Heart left ventricle (tissue), 16 donors: Measurements from ENCODE around the gene COMMD3. TPM values are rescaled to one million over a fixed set of nuclear protein-coding genes. Genes with fewer than 3 reads are reported as not detected.

Source experiments
- ATAC-seq, 4 donors: fragments of 200-7000 bp; cut with Tn5 transposase; one replicate each; pipeline ENCODE4 v1.9.1; 2020 to 2022; ENCODE audit warnings: moderate library complexity in 4 of 4, mild to moderate bottlenecking in 3 of 4, moderate number of reproducible peaks in 1 of 4
- DNase-seq, 5 donors: peaks; one replicate each; pipeline ENCODE4 v3.0.0-alpha.2; 2020
- H3K27ac ChIP-seq, 12 donors: fragments of 200-600 bp; sonication (generic) in 4 of 12; one replicate each; pipeline versions ENCODE4 v1.5.0 to v1.8.0; 2016 to 2022; ENCODE audit warnings: mild to moderate bottlenecking in 2 of 12
- H3K27me3 ChIP-seq, 9 donors: fragments of 200-600 bp; sonication (generic) in 2 of 9; one replicate each; pipeline versions ENCODE4 v1.5.1 to v1.8.0; 2016 to 2022; ENCODE audit warnings: mild to moderate bottlenecking in 3 of 9
- H3K36me3 ChIP-seq, 9 donors: fragments of 200-600 bp; sonication (generic) in 2 of 9; one replicate each; pipeline versions ENCODE4 v1.5.0 to v1.8.0; 2018 to 2022; ENCODE audit warnings: mild to moderate bottlenecking in 2 of 9
- H3K4me1 ChIP-seq, 12 donors: fragments of 200-600 bp; sonication (generic) in 4 of 12; one replicate each; pipeline versions ENCODE4 v1.5.0 to v1.8.0; 2016 to 2022; ENCODE audit warnings: mild to moderate bottlenecking in 3 of 12
- H3K4me3 ChIP-seq, 12 donors: fragments of 200-600 bp; sonication (generic) in 4 of 12; one replicate each; pipeline versions ENCODE4 v1.5.0 to v1.8.0; 2017 to 2022; ENCODE audit warnings: mild to moderate bottlenecking in 9 of 12, moderate library complexity in 4 of 12
- H3K9me3 ChIP-seq, 12 donors: fragments of 200-600 bp; sonication (generic) in 4 of 12; one replicate each; pipeline versions ENCODE4 v1.5.0 to v1.8.0; 2016 to 2022; ENCODE audit warnings: mild to moderate bottlenecking in 1 of 12
- CTCF ChIP-seq, 12 donors: fragments of 200-600 bp; sonication (generic) in 4 of 12; IDR thresholded peaks; one replicate each; pipeline versions ENCODE4 v1.5.0 to v1.8.0; 2018 to 2022; ENCODE audit warnings: antibody characterized with exemption in 12 of 12, mild to moderate bottlenecking in 5 of 12
- POLR2A ChIP-seq, 2 donors: fragments of 450-650 bp; IDR thresholded peaks; one replicate each; pipeline ENCODE4 v1.6.1; 2017; ENCODE audit warnings: antibody characterized with exemption in 2 of 2, mild to moderate bottlenecking in 2 of 2, moderate library complexity in 2 of 2
- WGBS, 4 donors: extraction: QIAGEN DNeasy Blood & Tissue Kit in 2 of 4; methylation state at CpG; one replicate each; pipeline versions ENCODE4 v1.1.5 to v1.1.7; 2013 to 2018; 5-methylcytosine and 5-hydroxymethylcytosine counted together
- intact Hi-C, 10 donors: fragments of 100-400 bp; cut with DNase I; formaldehyde crosslinking; loops; one replicate each; pipeline versions ENCODE4 v1.11.1 to v1.14.2; 2022
- polyA plus RNA-seq, 2 donors: library from polyadenylated mRNA; stranded (reverse); fragments of 200-250 nt; gene quantifications; one replicate each; pipeline ENCODE4 v1.2.3, GENCODE V29; 2013
- total RNA-seq, 9 donors: library from RNA; depleted of rRNA in 2 of 9; stranded (reverse); fragments of >200 nt in 2 of 9; fragmentation: NEBNext Ultra II Directional in 3 of 9; extraction: Animal tissue kit (Norgen Biotek cat#: 25700) in 3 of 9; gene quantifications; one replicate each; pipeline versions ENCODE4 v1.1.0 to v1.2.4, GENCODE V29; 2016 to 2023
- donor health status: ischemic (EF 13 %, LVEDD 7.1; RV severe dilation, severe dysfunction).
- donor health status: healthy with polysubstance abuse.
- donor health status: DM: no; HTN: yes; CAD: no.
- donor health status: DM: no; HTN: no; CAD: no.
- donor health status: ischemic (EF 25% LVEDD 6.9; RV normal size, moderate dysfunction).
- donor health status: ischemic (EF 25% LVEDD 5.7; RV mildly dilated, moderate dysfunction).
- donor health status: healthy.
- donor health status: DM: yes; HTN: yes; CAD: no.
- donor health status: ischemic (EF 35%, LVEDD 5.7; RV mildly dilated, moderate dysfunction).
- donor health status: nonischemic (EF 11% LVEDD 7.7; RV severe dilation, severe dysfunction).
- donor health status: DM: yes; HTN: yes; CAD: no.
- donor health status: PGD.
- donor health status: ischemic (EF 29% LVEDD 5.4; RV normal size, mild dysfunction).
- donor health status: nonischemic (EF 23%, LVEDD 6.1; RV moderate dilation, normal function).

Gene COMMD3
- total and polyA plus RNA-seq, 11 donors, result 44.4 to 88.5 (median 74.1) TPM

- TF ChIP-seq CTCF (IDR thresholded peaks at IDR 0.05) (no peak), POLR2A (IDR thresholded peaks at IDR 0.05) (no peak)
- H3K4me3 ChIP-seq, result no peak overlapping the region
- no peak overlapping the region for H3K27ac ChIP-seq
- H3K4me1 ChIP-seq, result peaks cover 0 to 9% (median 0%) of the 10 kb centered on the region in 12 donors
- ATAC-seq (no peak), DNase-seq (no peak)
- H3K36me3 ChIP-seq, result no peaks in the 10 kb centered on the region
- no peaks in the 10 kb centered on the region for H3K9me3 ChIP-seq
- H3K27me3 ChIP-seq, result peaks cover 0 to 15% (median 0%) of the 10 kb centered on the region in 9 donors
- 43 to 71% (median 47%) methylated on average over 2 of the region's 2 CpGs for WGBS, 4 donors
- intact Hi-C loops, result no loop called here
Observed at GRCh38 chr10:22368981-22369380, 52.8 kb downstream of the COMMD3 start.

DNA sequence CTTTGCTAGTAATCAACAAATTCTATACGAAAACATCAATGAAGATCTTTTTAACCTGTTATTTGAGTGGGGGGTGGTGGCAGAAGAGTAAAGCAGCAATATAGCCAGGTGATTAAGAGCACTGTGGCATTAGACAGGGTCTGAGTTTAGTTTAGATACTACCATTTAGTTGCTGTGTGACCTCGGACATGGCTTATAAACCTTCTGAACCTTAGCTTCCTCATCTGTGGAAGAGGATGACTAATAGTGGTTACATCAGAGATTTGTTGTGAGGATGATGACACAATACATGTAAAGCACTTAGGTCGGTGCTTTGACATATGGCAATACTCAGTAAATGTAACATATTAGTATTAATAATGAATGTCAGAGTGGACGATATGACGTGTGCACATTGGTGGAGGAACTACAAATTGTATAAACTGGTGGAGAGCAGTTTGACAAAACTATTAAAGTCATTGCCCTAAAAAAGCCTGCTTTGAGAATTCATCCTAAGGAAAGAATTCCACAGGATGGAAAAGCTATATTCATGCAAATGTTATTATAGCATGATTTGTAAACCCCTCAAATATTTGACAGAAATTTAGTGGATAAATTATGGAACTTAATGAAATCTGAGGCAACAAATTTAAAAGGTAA lies 53.4 kb downstream of the COMMD3 start:
- Histone ChIP-seq H3K27ac (no peak overlapping the region), H3K36me3 (no peaks in the 10 kb centered on the region), H3K27me3 (peaks cover 0 to 15% (median 0%) of the 10 kb centered on the region in 9 donors), H3K4me1 (peaks cover 0 to 9% (median 0%) of the 10 kb centered on the region in 12 donors), H3K4me3 (no peak overlapping the region), H3K9me3 (no peaks in the 10 kb centered on the region)
- TF ChIP-seq POLR2A (IDR thresholded peaks at IDR 0.05) (no peak), CTCF (IDR thresholded peaks at IDR 0.05) (no peak)
- DNase-seq, result no peak
- 89 to 94% (median 90%) methylated on average over 5 of the region's 5 CpGs for WGBS, 4 donors
- intact Hi-C loops, result no loop called here
- no peak for ATAC-seq

Other genes starting within 250 kb of the COMMD3 start
- not detected for gene EBLN1, start 98.4 kb upstream of the COMMD3 start, total RNA-seq
- not detected for gene EBLN1, start 98.4 kb upstream of the COMMD3 start, polyA plus RNA-seq
- gene BMI1, start 4.7 kb downstream of the COMMD3 start, total RNA-seq, result 10 to 100 TPM; 27.2 to 48.5 (median 31.1) TPM
- gene BMI1, start 4.7 kb downstream of the COMMD3 start, polyA plus RNA-seq, result 10 to 100 TPM; 10.6 to 35.4 TPM
- under 1 TPM in 1 of 9 donors, not detected in 8; 0.42 TPM for gene SPAG6, start 29.1 kb downstream of the COMMD3 start, total RNA-seq
- not detected for gene SPAG6, start 29.1 kb downstream of the COMMD3 start, polyA plus RNA-seq